AG04450 (cell line): ENCODE measurements around the gene KRT6A. TPM values are rescaled to one million over a fixed set of nuclear protein-coding genes. Genes with fewer than 3 reads are reported as not detected.
"Not testable (repeated sequence)": the region's sequence is repeated elsewhere in the genome, so short reads cannot be mapped to it uniquely, and the experiment has no call there.

Experiments used
- CTCF ChIA-PET: fragments of 300-600, 350-600 bp; formaldehyde crosslinking; extraction: SDS; loops from one replicate; lab custom pipeline; 2022; ENCODE audit warnings: antibody characterized with exemption, inconsistent platforms; lab: Charles Lee
- POLR2A ChIA-PET: fragments of 350-600 bp; formaldehyde crosslinking; extraction: SDS; loops from one replicate; lab custom pipeline; 2021; ENCODE audit warnings: antibody characterized with exemption, inconsistent platforms; lab: Yijun Ruan, JAX
- DNase-seq: peaks from one replicate; pipeline ENCODE4 v3.0.0-alpha.2; 2011; ENCODE audit warnings: low read depth, low spot score
- H3K27ac ChIP-seq: one replicate; pipeline ENCODE4 v1.5.1; 2012; ENCODE audit warnings: low read depth, low read length, control low read depth
- H3K27me3 ChIP-seq: one replicate; pipeline ENCODE4 v1.6.0; 2012; ENCODE audit warnings: low read length; ENCODE audit not compliant: control insufficient read depth, insufficient read depth
- H3K4me3 ChIP-seq: 2 replicates; pipeline ENCODE4 v1.5.1; 2011; ENCODE audit warnings: mild to moderate bottlenecking, low read depth, low read length, control low read depth
- H3K9me3 ChIP-seq: 2 replicates; pipeline ENCODE4 v1.5.1; 2012; ENCODE audit warnings: low read length; ENCODE audit not compliant: control insufficient read depth, insufficient read depth
- CTCF ChIP-seq: IDR thresholded peaks from 2 replicates; pipeline ENCODE4 v1.5.1; 2011; ENCODE audit warnings: low read depth, low read length, control low read depth, inconsistent platforms
- polyA plus RNA-seq: library from polyadenylated mRNA; depleted of rRNA; stranded (reverse); fragments of >200 nt; gene quantifications from 2 replicates; pipeline ENCODE4 v1.2.3, GENCODE V29; 2011

KRT6A gene
- polyA plus RNA-seq, 1 experiment, result not detected

GRCh38 chr12:52454411-52455201, 38.5 kb downstream of the KRT6A start:
- H3K27me3 ChIP-seq, result peaks cover 2% of the 10 kb centered on the region
- H3K4me3 ChIP-seq, result no peak overlapping the region
- H3K27ac ChIP-seq, result no peak overlapping the region
- DNase-seq, result no peak
- no peak for TF ChIP-seq CTCF
- ChIA-PET POLR2A (no interaction called here), CTCF (no interaction called here)
- H3K9me3 ChIP-seq, result no peaks in the 10 kb centered on the region

- DNase-seq, result no peak
- Histone ChIP-seq H3K27me3 (peaks cover 5% of the 10 kb centered on the region), H3K27ac (no peak within 1 kb of the TSS), H3K4me3 (no peak within 1 kb of the TSS), H3K9me3 (no peaks in the 10 kb centered on the region)
- POLR2A ChIA-PET, result no interaction called here
- CTCF ChIA-PET, result no interaction called here
- no peak for TF ChIP-seq CTCF
Measured at GRCh38 chr12:52452101-52452500, 41.0 kb downstream of the KRT6A start, which contains the start of gene KRT6B. TSS of gene KRT6B (minus strand) at chr12:52452146. CDS start at chr12:52452078, 68 bp downstream.

- ChIA-PET CTCF (no interaction called here), POLR2A (no interaction called here)
- Histone ChIP-seq H3K9me3 (no peaks in the 10 kb centered on the region), H3K27ac (no peak overlapping the region), H3K4me3 (no peak overlapping the region), H3K27me3 (peaks cover 5% of the 10 kb centered on the region)
- no peak for TF ChIP-seq CTCF
- no peak for DNase-seq
Measured at GRCh38 chr12:52448228-52448627, 44.8 kb downstream of the KRT6A start.

GRCh38 chr12:52447196-52447595, 45.9 kb downstream of the KRT6A start:
- DNase-seq, H3K27ac ChIP-seq, POLR2A ChIA-PET, H3K9me3 ChIP-seq, H3K27me3 ChIP-seq, CTCF ChIA-PET, H3K4me3 ChIP-seq: not testable (repeated sequence)

GRCh38 chr12:52446367-52447045, 46.6 kb downstream of the KRT6A start:
- ChIA-PET CTCF (no interaction called here), POLR2A (no interaction called here)
- no peak for TF ChIP-seq CTCF
- Histone ChIP-seq H3K27me3 (peaks cover 5% of the 10 kb centered on the region), H3K27ac (no peak overlapping the region), H3K9me3 (no peaks in the 10 kb centered on the region), H3K4me3 (no peak overlapping the region)
- DNase-seq, result no peak
